Activated effector memory CD4-positive, alpha-beta T cell treated with Interleukin-2 at 50 U/mL for 16 hours (primary cell): ENCODE results near the gene COL9A1.

Experiments used
- DNase-seq: peaks from one replicate; pipeline ENCODE4 v3.0.0-alpha.2; 2020

Gene COL9A1

DNA sequence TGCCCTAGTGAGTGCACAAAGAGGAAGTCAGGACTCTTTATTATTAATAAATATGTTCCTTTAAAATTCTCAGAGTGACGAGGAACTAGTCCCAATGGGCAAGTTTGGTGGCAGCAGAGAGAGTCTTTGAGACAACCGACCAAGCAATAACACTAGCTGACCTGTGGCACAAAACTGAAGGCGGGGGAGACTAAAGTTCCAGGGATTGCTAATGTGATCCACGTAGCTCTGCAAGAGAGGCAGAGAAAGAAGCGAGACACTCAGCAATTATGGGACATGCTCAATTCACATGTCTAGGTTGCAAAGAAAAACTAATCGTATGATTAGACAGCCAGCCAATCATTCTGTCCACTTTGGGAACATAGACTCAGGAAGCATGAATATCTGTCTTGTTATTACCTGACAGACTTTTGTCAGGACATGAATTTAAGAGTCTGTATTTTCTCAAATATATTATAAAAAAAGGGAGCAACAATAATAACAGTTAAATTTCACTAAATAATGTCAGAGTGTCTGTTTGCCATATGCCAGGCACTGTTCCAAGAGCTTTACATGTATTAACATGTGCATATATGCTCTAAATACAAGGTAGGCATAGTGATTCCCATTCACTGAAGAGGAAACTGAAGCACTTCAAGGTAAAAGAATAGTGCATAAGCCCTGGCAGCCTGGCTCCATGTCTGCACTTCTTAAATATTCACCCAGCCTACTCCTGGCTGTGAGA lies 81.0 kb downstream of the COL9A1 start:
- DNase-seq: no peak

DNA sequence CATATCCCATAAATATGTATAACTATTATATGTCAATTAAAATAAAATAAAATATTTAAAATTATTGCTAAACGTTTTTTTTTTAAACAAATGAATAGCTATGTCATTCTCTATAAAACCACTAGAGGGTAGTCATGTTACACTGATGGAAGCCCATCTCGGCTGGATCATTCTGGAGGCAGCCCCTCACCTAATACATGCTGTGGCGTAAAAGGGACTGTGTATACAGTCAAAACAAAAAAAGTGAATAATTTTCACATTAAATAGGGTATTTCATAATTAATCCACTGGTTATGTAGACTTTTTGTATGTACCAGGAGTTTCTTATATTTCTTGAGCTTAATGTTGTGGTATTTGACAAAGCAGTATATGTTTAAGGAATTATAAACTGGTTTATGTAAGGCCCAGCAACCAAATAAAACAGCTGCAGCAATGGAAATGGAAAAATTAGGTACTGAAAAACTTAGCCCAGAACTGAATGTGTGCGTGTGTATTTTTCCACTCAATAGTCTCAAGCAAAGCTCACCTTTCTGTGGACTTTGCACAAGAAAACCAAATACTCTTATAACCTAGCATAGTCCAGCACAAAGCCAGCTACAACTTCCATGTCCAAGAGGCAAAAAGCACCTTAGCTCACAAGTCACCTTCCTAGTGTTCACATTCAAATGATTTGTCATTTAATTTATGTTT lies 81.7 kb downstream of the COL9A1 start:
- no peak for DNase-seq

DNA sequence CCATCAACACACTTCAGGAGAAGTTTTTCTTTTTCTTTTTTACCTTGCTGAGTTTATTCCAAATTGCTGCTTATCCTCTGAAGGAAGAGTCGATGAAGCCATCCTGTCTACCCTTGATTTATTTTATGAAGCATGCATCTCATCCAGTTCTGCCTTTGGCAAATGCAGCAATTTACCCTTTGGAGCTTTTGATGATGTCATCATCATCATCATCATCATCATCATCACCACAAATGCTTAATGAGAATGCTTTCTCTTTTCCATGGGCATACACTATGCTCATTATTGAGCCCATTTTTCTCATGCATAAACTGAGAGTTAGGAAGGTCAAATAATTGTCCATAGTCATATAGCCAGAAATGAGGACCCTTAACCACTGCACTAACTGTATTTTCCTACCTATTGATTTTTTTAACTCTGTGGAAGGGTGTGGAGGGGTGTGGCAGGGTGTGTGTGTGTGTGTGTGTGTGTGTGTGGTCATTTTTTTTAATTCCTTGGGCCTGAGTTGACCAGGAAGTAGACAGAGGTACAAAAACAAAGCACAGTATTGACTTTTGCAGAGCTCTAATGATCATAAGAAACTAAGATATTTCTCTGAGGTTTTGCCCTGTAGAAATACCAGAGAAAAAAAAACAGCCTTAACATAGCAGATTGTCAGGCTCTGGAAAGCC lies 82.8 kb downstream of the COL9A1 start:
- no peak for DNase-seq

DNA sequence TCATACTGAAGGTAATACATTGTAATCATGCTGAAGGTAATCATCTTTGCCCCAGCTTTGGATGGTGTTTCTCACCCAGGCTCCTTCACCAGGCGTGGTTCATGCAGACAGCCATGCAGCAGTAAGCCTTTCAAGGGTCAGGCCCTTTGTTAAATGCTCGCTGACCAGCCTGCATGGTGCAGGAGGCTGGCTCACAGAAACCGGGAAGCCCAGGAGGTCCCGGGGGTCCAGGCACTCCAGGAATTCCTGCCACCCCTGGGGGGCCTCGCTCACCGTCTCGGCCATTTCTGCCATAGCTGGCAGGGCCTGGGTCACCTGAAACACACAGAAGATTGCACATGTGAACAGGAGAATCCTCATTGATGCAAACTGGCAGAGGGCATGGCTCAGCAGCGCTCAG lies 86.1 kb downstream of the COL9A1 start:
- DNase-seq: no peak

DNA sequence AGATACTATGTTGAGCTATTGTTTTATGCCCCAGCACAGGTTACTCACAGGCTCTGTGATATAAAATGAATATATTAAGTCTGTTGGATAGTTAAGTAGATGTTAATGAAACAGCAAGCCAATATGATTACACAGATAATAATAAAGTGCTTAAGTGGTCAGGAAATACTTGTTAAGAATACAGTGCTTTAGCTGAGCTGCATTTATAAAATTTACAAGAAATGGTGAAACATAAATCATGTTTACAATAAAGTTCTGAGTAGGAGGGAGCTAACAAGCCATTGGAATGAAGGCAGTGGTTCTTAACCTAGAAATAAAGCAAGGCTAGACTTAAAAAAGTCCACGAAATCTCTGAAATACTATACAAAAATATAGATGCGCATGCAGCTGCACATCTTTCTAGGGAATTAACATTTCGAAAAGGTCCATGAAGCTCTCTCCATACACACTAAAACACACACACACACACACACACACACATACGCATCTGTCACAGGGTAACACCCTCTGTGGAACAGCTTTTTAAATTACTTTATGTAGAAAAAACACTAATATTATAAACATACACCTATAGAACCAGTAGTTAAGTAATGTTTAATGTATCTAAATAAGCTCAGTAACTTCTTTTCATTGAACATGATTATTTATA lies 87.3 kb downstream of the COL9A1 start:
- DNase-seq: no peak

DNA sequence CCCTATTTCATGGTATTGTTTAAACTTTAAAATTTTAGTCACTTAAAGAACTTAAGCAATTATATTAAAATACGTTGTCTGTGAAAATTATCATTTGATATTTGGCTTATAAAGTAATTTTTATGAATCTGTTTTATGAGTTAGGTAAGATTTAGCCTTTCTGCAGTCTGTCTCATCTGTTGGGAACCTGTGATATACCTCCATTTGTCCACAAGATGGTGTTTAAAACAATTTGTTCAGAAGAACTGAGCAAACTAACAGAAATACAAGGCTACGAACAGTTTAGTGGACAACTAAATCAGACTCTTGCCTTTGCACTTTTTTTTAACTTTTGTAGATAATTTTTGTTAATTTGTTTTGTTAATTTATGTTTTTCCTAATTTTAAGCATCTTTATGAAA lies 92.4 kb downstream of the COL9A1 start:
- no peak for DNase-seq

DNA sequence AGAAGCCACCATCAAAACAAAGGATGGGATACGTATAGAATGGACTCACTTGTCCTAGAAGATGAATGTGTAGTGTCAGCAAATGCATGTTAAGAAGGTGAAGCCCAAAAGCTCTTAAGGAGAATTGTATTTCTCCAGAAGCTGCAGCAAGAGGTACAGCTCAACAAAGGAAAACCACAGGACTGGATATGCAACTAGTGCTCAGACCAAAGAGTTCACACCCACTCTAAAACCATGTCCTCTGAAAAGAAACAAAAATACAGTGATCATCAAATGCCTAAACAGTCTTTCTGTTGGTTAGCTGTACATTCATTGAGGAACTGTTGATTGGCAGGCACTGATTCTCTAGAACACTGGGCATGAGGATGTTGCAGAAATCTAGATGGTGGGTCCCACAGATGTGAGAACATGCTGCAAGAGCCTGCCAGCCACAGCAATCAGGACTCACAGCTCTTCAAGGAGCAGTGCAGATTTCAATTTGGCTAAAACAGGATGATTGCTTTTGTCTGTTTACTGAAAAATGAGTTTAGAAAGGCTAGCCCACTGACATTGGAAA lies 94.6 kb downstream of the COL9A1 start:
- DNase-seq: no peak

DNA sequence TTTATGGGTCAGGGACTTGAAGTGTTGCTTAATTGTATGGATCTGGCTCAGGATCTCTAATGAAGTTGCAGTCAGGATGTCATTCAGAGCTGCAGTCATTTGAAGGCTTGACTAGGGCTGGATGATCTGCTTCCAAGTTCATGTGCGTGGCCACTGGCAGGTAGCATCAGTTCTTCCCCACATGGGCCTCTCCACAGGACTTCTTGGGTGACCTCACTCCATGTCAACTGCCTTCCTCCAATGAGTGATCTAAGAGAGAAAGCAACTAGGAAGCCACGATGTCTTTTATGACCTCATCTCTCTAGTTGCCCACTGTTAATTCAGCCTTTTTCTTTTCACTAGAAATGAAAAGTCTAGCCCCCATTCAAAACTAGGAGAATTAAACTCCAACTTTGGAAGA lies 104.1 kb downstream of the COL9A1 start:
- no peak for DNase-seq

DNA sequence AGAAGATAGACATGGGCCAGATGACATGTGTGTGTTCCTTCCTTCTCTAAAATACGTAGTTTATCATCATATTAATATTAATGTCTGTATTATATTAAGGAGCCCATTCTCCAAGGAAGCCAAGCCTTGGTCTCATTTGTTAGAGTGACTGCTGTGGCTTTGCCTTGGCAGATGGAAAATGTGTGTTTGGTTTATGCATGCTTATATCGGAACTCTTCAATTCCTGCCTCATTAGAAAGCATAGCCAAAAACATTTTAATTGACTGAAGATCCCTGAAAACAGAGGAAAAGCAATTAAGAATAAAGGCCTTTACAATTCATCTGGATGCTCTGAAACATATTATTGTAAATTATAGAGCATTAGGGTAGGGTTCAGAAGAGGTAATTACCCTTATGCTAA lies 106.4 kb downstream of the COL9A1 start:
- DNase-seq: no peak

DNA sequence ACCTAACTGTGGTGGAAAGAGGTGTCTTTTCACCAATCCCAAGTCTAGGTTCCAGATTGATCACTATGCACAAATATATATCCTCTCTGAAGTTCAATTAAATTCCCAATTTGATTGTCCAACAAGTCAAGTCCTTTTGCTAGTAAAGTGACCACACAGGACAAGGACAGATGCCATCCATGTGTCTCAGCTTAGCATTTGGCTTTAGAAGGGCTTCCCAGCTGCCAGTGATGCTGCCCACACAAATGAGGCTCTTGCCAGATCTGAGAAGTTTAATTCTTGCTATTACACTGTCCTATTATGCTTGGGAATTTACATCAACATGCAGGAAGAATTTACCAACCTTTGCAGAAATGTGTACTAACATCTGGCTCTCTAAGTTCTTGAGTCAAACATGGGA lies 108.5 kb downstream of the COL9A1 start:
- no peak for DNase-seq

DNA sequence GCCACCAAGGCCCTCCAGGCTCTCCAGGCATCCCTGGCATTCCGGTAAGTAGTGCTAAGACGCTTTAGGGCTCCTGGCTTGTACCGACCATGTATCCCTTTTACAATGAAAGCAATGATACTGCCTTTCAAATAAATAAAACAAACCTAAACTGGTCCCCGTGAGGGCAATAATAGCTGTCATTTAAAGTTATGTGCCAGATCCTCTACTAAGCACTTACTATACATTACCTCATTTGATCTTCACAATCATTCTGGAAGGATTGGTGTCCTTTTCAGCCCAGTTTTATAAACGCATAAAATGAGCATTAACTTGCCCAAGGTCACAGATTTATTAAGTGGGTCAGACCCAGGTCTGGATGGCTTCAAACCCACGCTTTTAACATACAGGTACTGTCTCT lies 114.7 kb downstream of the COL9A1 start:
- DNase-seq: no peak

DNA sequence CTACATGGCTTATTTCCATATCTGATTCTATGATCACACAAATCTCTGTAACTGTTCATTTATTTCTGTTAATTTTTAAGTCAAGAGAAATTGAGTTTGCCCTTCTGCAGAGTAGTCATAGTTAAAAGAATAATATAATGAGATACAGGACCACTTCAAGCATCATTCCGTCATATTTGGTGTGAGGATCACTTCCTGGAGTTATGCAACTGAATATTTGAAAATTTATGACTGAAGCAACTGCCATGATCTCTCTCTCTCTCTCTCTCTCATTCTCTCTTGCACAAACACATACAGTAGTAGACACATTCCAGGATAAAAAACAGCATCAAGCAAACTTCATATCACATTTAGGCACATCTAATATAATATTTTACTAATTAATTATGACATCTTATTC lies 116.4 kb downstream of the COL9A1 start:
- DNase-seq: no peak

DNA sequence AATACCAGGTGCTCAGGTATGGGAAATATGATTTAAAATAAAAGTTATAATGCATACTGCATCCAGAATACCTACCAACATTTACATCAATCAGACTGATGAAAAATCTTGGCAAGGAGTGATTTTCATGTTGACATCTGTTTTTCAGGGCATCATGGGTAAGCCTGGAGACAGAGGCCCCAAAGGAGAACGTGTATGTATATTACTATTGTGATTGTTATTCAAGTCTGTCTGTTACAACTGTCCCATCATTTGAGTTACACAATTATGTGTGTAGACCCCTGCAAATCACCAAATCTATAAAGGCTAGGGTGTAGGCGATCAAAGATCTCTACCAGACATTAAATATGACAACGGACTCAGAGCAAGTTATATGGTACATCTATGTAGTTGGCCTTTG lies 118.2 kb downstream of the COL9A1 start:
- DNase-seq: no peak

DNA sequence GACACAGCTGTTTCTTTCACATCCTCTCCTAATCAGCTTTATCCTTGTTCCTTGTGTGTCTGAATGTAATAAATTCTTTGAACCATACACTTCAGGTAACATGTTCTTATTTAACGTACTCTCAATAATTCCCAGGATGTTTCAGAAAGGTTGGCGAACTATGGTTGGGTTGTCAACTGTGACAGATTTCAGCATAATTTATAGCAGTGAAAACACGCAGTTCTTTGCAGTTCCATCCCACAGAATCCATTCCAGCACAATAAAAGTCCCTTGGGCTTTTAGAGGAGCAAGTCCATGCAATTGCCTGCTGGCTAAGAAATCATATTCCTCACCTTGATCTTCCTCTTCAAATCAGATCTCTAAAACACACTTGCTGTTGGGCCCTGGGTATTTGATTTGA lies 119.3 kb downstream of the COL9A1 start:
- DNase-seq: no peak

DNA sequence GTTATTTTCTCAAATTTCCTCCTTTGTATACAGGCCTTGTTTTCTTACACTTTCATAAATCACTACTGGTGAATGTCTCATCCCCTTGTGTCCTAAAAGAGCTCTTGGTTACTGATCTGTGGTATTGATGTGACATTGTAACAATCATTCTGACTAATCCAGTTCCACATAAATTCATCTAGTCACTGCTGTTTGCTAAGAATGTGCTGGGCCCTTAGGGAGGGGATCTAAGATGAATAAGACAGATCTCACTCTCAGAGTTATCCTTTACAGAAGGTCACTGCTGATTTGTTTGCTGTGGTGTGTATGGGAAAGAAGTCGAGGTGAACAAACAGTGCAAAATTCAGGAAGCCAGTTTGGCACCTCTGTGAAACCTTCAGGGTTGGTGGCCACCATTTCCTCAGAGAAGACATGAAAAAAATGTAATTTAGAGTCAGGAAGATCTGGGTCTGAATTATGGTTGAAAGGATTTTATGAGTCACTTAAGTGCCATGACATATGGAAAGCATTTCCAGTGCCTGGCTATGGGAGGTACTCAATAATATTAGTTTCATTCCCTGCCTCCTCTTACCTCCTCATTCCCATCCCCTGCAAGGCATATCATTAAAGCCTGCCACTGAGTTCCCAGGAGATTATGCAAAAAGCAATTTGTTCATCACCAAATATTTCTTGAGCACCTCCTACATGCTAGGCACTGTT lies 121.8 kb downstream of the COL9A1 start:
- DNase-seq: no peak

DNA sequence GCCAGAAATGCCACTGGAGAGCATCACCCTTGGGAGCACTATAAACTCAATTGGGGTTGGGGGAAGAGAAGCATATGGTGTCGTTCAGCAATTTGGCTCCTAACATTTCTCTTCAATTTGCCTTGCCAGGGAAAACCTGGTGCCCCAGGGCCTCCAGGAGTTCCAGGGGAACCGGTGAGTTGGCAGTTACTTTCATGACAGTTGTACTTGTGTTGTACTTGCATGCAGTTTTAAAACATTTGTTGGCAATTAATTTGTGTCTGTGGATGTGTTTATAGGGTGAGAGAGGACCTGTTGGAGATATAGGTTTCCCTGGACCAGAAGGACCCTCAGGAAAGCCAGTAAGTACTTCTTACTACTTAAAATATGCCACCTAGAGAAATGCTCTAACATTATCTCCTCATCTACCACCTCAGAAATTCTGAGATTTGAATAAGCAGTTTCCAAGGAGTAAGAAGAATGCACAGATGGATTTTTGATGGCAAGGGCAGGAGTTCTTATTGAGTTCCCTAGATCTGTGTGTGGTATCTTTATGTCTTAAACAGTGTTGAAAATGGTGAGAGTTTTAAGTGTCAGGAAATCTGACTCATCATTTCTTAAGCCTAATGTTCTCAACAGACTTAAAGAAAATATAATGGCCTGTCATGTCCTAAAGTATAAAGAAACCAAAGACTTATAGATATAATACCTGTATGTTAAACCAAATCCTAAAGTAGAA lies 122.5 kb downstream of the COL9A1 start:
- DNase-seq: no peak

DNA sequence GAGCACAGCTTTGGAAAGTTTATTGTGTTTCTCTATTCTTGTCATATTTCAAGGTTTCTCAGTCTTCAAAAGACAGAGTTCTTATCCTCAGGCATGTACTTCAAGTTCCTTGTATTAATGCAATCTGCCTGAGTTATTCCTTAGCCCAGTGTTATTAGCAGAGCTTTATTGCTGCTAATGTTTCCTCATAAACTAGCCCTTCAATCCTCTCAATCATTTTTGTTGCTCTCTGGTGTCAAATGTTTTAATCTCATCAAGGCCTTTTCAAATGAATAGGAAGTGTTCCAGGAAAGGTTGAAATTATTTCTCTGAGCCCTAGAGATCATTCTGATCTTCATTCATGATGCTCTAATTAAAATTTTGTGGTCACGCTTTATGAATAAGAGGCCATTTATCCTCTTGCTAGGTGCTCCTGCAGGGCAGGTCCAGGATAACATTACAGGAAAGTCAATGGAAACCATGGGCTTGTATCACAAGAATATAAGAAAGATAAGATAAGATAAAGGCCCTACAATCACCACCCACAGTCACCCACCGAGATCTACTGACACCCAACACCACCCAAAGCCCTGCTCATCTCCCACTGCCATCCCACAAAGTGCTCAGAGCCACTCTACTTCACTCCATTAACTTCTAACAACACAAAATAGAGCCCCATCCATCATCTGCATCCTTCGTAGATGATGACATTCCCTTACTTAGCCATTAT lies 125.9 kb downstream of the COL9A1 start:
- DNase-seq: no peak

DNA sequence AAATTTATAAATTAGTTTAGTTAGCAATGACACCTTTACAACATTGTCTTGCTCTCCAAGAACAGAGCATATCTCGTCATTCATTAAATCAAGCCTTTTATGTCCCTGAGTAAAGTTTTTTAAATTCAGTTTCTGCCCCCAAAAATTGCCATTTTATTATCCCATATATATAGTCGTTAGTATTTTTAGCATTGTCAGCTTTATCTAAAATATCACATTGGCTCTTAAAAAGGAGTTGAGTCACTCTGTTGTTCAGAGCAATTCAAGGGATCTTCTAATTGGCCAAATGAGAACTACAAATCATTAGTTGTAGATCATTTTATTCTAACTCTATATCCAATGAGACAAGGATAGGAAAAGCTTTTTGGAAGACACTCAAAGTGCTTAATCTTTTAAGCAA lies 127.1 kb downstream of the COL9A1 start:
- DNase-seq: no peak

DNA sequence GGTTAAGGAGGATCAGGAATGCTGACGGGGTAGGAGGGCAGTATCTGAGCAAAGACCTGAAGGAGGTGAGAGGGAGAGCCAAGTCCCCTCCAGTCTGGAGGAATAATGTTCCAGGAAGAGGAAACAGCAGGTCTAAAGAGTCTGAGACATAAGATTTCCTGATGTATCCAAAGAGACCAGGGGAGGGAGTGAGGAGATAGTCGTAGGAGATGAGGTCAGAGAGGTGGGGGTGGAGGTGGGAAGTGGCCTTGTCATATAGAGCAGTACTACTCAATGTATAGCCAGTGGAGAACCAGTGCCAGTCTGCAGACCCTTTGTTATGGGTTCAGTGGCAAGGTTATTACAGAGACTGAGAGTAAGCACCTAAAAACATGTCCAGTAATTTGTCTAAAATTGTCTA lies 130.6 kb downstream of the COL9A1 start:
- DNase-seq: no peak

DNA sequence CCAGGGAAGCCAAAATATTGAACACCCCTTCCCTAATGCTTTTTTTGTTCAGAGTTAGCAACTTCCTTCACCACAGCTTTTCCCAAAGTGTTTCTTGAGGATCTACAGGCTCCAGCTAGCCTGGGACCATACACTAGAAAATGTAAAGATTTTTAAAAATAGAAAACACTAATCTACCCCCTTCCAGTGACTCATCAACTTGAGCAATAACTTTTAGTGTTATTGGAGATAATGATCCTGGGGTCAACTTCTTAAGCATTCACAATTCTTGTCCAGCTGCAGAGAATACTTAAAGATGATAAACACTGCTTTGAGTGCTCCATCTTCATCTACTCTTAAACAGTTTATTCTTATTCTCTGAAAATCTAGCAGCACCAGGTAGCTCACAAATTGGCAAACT lies 131.6 kb downstream of the COL9A1 start:
- no peak for DNase-seq

DNA sequence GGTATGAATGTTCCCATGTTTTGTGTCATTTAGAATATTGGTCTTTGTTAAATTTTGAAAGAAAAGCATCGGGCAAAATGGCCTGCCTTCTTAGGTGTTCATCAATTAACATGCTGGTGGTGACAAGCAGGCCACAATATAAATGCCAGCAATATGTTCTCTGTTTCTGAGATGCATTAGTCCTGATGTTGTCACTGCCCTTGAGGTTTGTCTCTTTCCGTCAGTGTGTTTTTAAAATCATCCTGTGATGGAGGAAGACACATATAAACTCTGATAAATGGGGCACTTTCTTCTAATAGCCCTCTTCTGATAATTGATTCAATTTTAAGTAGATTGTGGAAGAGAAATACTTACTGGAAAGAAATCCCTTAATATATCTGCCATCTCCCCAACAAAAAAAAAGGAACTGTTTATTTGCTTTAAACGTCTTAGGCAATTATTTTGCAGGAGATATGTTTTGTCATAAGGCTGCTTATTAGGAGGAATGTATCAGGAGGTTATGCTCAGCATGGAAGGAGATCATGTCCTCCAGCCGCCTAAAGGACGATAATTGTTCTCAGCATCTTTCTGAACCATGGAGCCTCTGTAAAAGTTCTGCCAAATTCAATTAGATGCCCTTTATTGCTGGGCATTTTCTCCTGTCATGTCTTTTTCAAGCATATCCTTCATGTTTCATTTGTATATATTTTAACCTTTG lies 134.1 kb downstream of the COL9A1 start:
- no peak for DNase-seq
